GM13976 (cell line): ENCODE results near the gene STEEP1.
A peak's percentile ranks its signal among the peaks of the same experiment; 100 is the strongest.

Source experiments
- DNase-seq: peaks from one replicate; pipeline ENCODE4 v3.0.0; 2012; ENCODE audit warnings: low spot score
- in situ Hi-C: fragments of 300-500 bp; cut with MboI; formaldehyde crosslinking; loops from one replicate; pipeline ENCODE4 v1.12.0; 2022; ENCODE audit warnings: low sequenced_read_pairs, mixed read lengths, inconsistent platforms; ENCODE audit not compliant: unreplicated experiment
- TF ChIP-seq, protein P1 (sequence below): IDR thresholded peaks from 2 replicates; pipeline ENCODE4 v1.5.1; 2012; ENCODE audit warnings: borderline replicate concordance, mild to moderate bottlenecking; ENCODE audit not compliant: insufficient read depth; ENCODE audit errors: extremely low read depth, missing control alignments, control extremely low read depth

Gene STEEP1

DNA sequence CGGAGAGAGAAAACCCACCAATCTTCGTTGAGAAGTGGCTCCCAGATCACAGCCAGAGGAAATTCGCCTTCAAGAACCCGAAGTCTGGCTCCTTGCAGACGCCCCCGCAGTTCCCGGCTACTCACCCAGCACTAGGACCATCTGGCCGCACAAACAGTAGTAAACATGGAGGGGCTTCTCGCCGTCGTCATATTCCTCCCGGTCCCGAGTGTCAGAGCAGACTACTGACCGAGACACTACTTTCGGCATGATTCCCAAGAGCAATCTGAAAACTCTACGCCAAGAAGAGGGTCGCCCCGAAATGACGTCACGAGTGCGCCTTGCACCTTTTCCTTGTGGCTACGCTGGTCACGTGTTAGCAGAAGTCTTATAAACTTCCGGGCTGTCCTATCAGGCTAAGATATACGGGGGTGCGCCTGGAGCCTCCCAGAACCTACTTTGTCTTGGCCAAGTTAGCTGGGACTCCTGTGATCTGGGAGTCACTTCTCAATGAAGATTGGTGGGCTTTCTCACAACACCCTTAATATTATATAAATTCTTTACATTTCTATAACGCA is at the start of gene STEEP1:
Gene STEEP1, minus strand, starts transcription at position 303 of the 557 bp plus-strand sequence. Its CDS starts 54 bp downstream, at position 249.
- in situ Hi-C loops, result no loop called here
- TF ChIP-seq, protein P1, sequence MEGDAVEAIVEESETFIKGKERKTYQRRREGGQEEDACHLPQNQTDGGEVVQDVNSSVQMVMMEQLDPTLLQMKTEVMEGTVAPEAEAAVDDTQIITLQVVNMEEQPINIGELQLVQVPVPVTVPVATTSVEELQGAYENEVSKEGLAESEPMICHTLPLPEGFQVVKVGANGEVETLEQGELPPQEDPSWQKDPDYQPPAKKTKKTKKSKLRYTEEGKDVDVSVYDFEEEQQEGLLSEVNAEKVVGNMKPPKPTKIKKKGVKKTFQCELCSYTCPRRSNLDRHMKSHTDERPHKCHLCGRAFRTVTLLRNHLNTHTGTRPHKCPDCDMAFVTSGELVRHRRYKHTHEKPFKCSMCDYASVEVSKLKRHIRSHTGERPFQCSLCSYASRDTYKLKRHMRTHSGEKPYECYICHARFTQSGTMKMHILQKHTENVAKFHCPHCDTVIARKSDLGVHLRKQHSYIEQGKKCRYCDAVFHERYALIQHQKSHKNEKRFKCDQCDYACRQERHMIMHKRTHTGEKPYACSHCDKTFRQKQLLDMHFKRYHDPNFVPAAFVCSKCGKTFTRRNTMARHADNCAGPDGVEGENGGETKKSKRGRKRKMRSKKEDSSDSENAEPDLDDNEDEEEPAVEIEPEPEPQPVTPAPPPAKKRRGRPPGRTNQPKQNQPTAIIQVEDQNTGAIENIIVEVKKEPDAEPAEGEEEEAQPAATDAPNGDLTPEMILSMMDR, result no peak
- DNase-seq, result peak; percentile 85

DNA sequence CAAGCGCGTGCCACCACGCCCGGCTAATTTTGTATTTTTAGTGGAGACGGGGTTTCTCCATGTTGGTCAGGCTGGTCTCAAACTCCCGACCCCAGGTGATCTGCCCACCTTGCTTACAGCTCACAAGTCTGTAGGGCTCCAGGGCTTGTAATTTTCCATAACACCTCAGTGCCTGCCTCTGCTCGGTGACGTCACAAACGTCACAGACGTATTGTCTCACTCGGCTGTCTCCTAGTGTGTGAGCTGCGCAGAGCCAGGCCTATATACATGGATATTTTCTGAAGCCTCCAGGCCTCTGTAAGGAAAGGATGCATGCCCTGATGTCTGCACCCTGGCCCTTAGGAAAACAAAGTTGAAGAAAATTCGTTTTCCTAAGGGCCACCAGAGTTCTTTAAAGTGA is 49.6 kb upstream of the STEEP1 start:
- TF ChIP-seq, protein P1, result no peak
- no peak for DNase-seq
- in situ Hi-C loops, result loop anchor here (10.0 kb wide), 1 partner anchor 110 kb away; no protein-coding TSS in a partner anchor

DNA sequence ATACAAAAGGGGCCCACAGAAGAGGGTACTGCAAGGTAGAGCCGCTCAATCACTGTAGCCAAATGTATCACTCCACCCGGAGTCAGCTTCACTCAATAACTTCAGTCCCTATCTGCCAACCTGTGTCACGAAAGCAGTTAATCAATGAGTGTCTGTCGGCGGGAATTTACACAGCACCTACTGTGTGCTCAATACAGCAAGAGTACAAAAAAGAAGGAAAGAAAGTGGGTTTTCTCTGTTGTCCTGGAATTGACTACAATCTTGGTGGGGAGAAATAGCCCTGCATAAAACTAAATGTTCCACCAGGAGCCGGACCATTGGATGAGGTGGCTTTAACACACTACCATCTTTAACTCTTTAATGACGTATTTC is 41.8 kb upstream of the STEEP1 start:
- DNase-seq, result no peak
- in situ Hi-C loops, result no loop called here
- TF ChIP-seq, protein P1, result no peak

DNA sequence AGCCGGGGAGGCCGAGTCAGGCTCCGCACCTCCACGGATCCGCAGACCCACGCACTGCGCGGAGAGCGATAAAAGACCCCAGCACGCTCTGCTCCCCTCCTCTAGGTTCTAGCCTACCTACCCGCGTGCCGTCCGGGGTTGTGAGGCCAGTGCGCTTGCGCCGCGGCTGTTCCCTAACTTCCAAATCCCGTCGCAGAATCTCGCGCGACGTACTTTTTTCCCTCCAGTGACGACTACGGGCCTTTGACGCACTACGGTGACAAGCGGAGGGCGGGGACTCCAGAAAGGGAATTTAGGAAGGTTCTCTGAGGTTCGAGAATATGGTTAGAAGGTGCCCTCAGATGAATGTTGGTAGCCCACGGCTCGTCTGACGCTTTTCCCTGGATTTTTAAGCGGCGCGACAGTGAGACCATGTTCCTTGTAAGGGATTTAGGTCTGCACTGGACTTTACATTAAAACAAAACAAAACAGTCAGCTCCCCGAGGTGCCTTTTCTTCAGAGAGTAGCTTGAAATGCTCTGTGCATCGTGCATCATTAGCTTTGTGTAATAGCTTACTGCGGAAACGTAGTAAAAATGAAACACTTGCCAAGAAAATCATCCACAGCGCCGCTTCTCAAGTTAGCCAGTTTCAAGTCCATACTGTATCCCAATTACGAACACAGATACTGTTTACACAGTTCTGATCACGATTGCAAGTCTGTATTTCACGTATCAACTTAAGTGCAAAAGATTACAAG is 41.2 kb upstream of the STEEP1 start, which contains the start of gene NKRF:
Gene NKRF, minus strand, starts transcription at position 145 of the 738 bp plus-strand sequence.
- TF ChIP-seq, protein P1, result no peak
- DNase-seq, result peak; percentile 82
- in situ Hi-C loops, result no loop called here

DNA sequence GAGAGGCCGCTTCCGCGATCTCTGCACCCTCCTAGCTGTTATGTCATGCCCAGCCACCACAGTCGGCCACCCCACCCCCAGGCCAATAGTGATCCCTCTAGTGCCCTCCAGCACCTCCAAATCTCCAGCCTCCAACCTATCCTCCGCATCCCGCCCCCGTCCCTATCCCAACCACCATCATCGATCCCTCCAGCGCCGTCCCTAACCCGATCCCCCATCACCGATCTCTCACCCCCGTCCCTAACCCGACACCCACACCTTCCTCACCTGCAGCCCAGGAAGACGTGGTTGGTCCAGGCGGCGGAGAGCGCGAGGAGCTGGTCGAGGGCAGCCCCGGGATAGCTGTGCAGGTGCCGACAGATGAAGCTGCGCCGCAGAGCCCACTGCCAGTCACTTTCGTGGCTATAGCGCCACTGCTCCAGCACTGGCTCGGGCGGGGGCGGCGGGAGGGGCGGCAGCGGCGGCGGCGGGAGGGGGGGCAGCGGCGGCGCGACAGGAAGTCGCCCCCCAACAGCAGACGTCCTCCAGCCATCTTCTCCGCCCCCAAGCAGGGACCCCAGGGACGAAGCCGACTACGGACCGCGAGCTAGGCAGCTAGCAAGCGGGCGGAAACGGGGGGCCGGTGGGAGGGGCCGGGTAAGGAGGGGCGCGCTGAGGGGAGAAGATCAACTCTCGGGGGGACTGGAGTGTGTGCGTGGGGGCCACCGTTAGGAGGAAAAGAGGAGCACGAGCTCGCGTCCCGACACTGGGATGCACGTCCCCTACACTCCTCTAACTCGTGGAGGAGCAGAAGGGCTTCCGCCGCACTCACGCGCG is 40.5 kb upstream of the STEEP1 start:
- in situ Hi-C loops, result no loop called here
- TF ChIP-seq, protein P1, result no peak
- DNase-seq, result peak; percentile 48

DNA sequence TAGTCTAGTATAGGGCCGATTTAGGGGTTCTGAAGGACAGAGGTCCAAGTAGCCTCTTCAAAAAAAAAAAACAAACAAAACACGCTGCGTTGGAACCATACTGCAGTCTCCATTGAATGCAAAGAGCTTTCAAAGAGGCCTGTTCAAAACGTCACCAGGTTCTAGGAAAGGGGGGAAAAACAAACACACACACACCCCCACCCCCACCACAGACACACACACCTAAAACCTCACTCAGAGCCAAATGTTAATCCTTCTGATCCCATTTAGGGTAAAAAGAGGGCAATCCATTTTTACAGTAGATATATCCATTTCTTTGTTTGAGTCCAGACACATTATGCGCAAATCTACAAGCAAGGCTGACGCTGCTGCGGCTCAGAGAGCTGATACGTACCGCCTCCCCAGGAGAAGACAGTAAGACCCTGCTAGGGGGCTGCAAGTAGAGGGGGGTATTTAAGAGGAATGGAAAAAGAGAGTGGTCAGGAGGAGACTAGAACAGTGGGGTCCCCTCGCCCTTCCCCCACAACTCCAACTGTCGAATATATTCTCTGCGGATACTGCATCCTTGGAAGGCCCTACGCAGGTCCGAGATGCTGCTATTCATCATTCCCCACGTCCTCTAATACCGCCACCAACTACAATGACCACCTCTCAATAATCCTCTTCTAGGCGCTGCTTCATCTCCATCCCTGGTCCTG is 39.7 kb upstream of the STEEP1 start:
- TF ChIP-seq, protein P1, result no peak
- in situ Hi-C loops, result no loop called here
- DNase-seq, result no peak
